GM21515 (cell line): ENCODE results near the gene IL33.

Experiments used
- ATAC-seq: cut with Tn5 transposase; IDR thresholded peaks from one replicate; pipeline ENCODE4 v1.9.1; 2021; ENCODE audit not compliant: unreplicated experiment

Gene IL33

GRCh38 chr9:6277417-6277816 is 61.8 kb downstream of the IL33 start:
- ATAC-seq: no peak

- no peak for ATAC-seq
Measured at GRCh38 chr9:6301858-6302257, 86.3 kb downstream of the IL33 start.

- no peak for ATAC-seq
Measured at GRCh38 chr9:6302417-6302816, 86.8 kb downstream of the IL33 start.

GRCh38 chr9:6304232-6304631 is 88.6 kb downstream of the IL33 start:
- no peak for ATAC-seq

GRCh38 chr9:6305954-6306563 is 90.5 kb downstream of the IL33 start:
- no peak for ATAC-seq
